NB4 (cell line): Measurements from ENCODE around the gene ZFP36L1.

Source experiments
- CTCF ChIP-seq: IDR thresholded peaks from one replicate; pipeline ENCODE4 v1.5.1; 2012; ENCODE audit warnings: low read depth, low read length
- POLR2A ChIP-seq: IDR thresholded peaks from 2 replicates; pipeline ENCODE4 v1.6.1; 2011; ENCODE audit warnings: mild to moderate bottlenecking; ENCODE audit not compliant: insufficient read length; ENCODE audit errors: extremely low read depth

DNA sequence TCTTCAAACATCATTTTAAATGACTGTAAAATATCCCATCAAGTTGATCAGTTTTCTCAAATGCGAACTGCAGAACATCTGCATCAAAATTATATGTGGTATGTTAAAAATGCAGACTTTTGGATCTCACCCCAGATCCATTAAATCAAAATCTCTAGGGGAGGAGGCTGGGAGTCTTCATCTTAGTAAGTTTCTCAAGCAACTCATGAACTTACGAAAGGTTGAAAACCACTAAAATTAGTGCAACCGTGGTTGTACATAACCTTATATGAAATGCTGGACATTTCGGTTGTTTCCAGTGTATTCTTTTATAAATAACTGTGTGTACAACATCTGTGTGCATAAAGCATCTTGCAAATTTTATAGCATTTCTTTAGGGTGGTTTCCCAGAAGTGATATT, 39.2 kb downstream of the ZFP36L1 start:
- no peak for TF ChIP-seq POLR2A
- no peak for TF ChIP-seq CTCF
